HG02884 (cell line): ENCODE data around the gene CTSA.
A peak's percentile ranks its signal among the peaks of the same experiment; 100 is the strongest.
"Not testable (repeated sequence)": the region's sequence is repeated elsewhere in the genome, so short reads cannot be mapped to it uniquely, and the experiment has no call there.

Source experiments
- ATAC-seq: cut with Tn5 transposase; IDR thresholded peaks from one replicate; pipeline ENCODE4 v1.9.1; 2021; ENCODE audit warnings: mild to moderate bottlenecking, moderate library complexity; ENCODE audit not compliant: unreplicated experiment

CTSA gene

GRCh38 chr20:45911486-45912343 is 20.6 kb downstream of the CTSA start, which contains the start of gene PLTP:
PLTP (minus strand) TSS chr20:45912155; CDS start chr20:45911452, 703 bp downstream.
- ATAC-seq: no peak

GRCh38 chr20:45912344-45912682 is 21.2 kb downstream of the CTSA start:
- no peak for ATAC-seq

DNA sequence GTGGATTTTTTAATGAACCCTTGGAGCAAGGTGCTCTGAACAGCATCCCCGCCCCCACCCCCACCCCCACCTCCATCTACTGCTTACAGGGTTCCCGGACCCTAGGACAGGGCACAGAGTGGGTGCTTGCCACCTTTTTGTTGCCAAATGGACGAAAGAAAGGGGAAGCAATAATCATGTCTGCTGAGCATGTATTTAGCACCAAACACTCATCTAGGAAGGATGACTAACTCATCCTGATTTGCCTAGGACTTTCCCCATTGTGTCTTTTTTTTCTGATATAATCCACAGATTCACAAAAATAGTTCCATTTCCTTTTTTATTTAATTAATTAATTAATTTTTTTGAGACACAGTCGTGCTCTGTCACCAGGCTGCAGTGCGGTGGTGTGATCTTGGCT is 22.0 kb downstream of the CTSA start:
- no peak for ATAC-seq

DNA sequence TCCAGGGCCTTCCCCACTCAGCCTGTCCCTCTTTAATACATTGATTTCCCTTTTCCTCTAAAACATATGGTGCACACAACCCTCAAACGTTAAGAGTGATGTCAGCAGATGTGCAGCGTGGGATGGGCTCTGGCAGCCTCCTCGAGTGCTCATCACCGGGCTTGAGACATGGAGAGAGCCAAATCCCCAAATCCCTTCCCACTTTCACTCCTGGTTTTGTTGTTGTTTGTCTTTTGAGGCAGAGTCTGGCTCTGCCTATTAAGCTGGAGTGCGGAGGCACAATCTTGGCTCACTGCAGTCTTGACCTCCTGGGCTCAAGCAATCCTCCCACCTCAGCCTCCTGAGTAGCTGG is 26.6 kb downstream of the CTSA start:
- no peak for ATAC-seq

- ATAC-seq: no peak
Observed at GRCh38 chr20:45918182-45918737, 27.1 kb downstream of the CTSA start.

DNA sequence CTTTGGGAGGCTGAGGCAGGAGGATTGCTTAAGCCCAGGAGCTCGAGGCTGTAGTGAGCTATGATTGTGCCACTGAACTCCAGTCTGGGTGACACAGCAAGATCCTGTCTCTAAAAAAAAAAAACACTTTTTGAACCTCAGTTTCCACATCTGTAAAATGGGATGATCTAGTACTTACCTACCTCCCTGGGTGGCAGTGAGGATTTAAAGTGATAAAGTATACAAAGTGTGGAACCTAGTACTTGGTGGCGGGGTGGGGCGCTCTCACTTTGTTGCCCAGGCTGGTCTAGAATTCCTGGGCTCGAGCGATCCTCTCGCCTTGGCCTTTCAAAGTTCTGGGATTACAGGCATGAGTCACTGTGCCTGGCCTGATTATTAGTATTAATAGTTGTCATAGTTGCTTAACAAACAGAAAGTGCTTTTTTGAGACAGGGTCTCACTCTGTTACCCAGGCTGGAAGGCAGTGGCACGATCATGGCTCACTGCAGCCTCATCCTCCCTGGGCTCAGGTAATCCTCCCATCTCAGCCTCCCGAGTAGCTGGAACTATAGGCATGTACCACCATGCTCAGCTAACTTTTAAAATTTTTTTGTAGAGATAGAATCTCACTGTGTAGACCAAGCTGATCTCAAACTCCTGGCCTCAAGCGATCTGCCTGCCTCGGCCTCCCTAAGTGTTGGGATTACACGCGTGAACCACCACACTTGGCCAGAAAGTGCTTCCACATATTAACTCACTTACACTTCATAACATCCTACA is 27.8 kb downstream of the CTSA start:
- ATAC-seq: no peak

DNA sequence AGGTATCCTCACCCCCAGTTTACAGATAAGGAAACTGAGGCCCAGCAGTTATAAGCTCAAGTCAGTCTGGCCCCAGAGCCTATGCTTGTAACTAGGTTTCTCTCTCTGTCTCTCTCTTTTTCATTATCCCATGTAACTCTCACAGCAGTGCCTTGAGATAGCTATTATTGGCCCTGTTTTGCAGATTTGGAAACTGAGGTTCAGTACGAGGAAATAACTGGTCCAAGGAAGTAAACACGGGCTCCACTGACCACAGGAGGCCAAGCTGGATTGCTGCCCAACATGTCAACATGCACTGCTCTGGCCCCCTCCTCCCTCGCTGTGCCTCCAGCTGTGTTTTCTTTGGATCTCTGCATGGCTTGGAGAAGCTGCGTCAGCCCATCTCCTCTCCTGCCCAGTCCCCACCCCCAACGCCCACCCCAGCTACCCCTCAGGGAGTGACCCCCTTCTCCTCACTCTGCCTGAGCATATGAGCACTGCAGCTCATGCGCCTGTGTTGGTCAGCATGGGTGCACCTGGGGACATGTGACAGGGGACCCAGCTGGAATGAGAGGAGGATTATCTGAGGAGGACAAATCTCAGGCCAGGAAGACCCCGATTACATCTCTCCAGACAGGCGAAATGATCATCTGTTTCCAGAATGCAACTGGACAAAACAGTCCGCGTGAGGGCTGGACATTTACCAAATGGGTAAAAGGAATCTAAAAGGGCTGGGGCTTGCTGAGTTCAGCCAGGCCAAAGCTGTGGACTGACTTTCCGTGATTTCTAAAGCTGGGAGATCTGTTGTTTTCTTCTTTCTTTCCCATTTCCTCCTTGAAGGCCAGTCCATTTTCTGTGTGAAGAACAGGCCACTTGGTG is 28.6 kb downstream of the CTSA start:
- no peak for ATAC-seq

GRCh38 chr20:45920462-45921336 is 29.6 kb downstream of the CTSA start:
- no peak for ATAC-seq

DNA sequence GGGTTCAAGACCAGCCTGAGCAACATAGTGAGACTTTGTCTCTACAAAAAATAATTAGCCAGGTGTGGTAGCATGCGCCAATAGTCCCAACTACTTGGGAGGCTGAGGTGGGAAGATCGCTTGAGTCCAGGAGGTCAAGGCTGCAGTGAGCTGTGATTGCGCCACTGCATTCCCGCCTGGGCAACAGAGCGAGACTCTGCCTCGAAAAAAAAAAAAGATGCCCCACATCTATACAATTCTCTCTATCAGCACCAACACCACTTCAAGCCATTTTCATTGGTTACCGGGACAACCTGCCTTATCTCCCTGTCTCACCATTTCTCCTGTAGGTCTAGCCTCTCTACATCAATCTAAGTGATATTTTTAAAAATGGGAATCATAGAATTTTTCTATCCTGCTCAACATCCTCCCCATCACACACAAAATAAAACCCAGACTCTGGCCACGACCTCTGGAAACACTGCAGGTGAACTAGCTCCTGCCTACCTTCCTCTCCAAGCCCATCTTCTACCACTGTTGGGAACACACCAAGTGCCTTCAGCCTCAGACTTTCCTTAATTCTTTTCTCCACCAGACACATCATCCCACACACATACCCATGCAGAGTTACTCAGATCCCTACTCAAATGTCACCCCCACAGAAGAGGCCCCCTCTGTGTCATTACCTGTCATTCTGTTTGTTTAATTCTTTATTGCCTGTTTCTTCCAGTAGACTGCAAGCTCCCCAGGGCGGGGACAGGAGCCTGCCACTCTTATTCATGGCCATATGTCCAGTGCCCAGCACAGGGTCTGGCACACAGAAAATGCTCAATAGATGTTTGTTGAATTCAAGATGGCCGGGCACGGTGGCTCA is 30.4 kb downstream of the CTSA start:
- no peak for ATAC-seq

GRCh38 chr20:45924391-45925261 is 33.5 kb downstream of the CTSA start:
- ATAC-seq: no peak

GRCh38 chr20:45925821-45926506 is 34.8 kb downstream of the CTSA start:
- no peak for ATAC-seq

- no peak for ATAC-seq
Observed at GRCh38 chr20:45926731-45927070, 35.6 kb downstream of the CTSA start.

DNA sequence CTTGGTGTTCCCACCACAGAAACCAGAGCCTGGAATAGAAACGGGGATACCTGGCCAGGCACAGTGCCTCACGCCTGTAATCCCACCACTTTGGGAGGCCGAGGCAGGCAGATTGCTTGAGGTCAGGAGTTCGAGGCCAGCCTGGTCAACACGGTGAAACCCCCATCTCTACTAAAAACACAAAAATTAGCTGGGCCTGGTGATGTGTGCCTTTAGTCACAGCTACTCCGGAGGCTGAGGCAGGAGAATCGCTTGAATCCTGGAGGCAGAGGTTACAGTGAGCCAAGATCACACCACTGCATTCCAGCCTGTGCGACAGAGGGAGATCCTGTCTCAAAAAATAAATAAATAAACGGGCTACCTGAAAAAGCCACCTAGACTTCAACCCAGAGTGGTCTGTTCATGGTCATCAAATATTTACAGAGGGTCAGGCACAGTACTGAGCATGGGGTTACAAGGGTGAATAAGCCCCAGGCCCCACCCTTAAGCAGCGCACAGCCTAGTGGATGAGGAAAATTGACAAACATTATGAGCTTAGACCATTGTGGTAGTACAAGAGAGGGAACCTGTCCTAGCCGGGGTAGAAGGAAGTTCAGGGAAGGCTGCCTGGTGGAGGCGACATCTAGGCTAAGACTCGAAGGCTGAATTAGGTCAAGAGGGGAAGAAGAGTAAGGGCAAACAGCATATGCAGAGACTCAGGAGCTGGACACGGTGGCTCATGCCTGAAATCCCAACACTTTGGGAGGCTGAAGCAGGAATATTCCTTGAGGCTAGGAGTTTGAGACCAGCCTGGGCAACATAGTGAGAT is 36.1 kb downstream of the CTSA start:
- ATAC-seq: no peak

GRCh38 chr20:45931680-45932079 is 40.5 kb downstream of the CTSA start:
- not testable (repeated sequence) for ATAC-seq

- no peak for ATAC-seq
Observed at GRCh38 chr20:45933266-45934045, 42.3 kb downstream of the CTSA start.

- ATAC-seq: peak; percentile 15
Observed at GRCh38 chr20:45934046-45934585, 43.0 kb downstream of the CTSA start.
